Cerebellar cortex (tissue), 1 donor: Measurements from ENCODE around the gene ATP8A1.
"Not testable (repeated sequence)": the region's sequence is repeated elsewhere in the genome, so short reads cannot be mapped to it uniquely, and the experiment has no call there.

Experiments used
- DNase-seq: peaks from one replicate; pipeline ENCODE4 v3.0.0-alpha.2; 2015; ENCODE audit warnings: low spot score

Gene ATP8A1

DNA sequence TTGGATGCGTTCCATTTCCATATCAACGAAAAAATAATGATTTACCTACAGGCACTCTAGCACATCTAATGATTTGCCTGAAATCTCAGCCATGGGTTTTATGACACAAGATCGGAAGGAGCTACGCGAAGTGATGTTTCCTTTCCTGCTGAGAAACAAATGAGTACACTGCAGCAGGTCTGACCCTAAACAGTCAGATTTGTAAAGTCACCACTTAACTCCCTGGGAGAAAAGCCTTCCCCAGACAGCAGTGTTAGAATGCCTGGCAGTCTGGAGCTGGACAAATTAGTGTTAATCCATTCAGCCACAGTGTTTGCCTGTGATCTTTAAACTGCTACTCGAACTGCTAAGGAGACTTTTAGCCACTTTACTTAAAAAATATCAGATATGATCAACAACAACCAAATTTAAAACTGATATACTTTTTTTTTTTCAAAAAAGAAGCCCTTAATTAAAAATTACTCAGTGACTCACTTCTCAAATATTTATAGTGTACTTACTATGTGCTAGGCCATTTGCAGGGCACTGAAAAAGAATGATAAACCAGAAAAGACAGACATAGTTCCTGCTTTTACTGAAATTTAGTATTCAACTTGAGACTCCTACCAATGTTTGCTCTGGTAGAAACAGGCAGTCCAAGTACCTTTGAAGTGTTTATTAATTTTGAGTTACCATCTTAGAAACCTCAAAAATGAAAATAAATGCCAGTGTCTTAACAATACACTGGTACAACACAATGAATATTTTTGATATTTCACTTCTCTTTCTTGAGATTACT lies 155.1 kb downstream of the ATP8A1 start:
- DNase-seq = peak; percentile 55

DNA sequence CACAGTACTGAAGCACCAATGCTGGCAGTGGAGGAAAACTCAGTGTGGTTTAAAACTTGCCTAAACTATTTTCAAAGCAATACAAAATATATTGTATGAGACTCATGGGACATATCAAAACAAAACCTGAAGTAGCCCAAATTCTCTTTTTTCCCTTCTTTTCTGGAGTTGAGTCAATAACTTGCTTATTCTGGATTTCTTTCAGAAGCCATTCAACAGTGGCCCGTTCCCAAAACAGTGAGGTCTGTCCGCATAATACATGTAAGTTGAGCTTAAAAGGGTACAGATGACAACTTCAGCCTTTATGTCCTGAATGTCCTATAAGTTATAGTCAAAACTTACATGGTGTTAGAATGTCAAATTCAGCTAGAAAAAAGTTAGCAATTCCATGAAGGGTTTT lies 158.9 kb downstream of the ATP8A1 start:
- DNase-seq = no peak

DNA sequence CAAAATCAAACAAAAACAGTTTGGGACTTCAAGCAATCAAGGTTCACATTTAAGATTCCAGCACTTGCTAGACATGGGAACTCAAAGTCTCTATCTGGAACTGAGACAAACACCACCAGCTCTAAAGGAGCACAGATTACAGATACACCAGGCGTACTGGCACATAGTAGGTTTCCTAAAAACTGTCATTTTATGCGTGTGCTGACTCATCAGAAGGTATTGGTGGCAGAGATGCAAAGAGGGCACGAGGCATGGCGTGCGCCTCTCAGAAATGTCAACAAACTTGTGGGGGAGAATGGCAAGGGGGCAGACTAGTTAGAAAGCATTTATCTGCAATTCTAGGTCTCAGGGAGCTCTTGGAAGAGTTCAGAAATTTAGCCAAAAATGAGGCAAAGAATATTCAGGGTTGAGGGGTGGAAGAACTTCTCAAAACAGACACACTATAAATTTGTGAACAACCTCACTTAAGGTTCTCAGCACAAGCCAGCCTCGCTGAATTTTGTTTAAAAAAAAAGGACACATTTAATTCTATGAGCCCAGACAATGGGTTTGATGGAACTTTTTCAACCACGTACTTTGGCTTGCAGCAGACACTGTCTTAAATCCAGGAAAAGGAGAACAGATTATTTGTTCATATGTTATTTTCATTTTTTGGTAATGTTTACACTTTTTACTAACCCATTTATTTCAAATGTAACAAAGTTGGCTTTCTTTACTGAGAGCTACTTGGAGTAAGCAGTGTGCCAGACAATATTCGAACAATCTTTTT lies 159.6 kb downstream of the ATP8A1 start:
- DNase-seq = no peak

DNA sequence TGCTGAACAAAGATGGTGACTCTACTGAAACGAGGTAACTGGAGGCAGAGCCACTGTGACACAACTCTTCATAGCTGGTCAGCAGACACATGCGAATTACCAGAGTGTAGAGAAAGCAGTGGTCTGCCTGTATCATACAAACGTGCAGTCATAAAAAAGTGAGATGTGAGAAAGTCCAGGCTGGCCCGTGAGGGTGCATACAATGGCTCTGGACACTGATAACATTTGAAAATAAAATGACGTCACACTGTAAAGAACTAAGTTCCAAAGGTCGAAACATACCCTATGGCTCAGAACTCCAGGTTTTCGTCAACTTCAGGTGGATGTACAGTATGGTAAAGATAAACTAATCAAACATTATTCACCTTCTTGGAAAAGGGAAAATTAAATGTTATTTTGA lies 163.9 kb downstream of the ATP8A1 start:
- no peak for DNase-seq

DNA sequence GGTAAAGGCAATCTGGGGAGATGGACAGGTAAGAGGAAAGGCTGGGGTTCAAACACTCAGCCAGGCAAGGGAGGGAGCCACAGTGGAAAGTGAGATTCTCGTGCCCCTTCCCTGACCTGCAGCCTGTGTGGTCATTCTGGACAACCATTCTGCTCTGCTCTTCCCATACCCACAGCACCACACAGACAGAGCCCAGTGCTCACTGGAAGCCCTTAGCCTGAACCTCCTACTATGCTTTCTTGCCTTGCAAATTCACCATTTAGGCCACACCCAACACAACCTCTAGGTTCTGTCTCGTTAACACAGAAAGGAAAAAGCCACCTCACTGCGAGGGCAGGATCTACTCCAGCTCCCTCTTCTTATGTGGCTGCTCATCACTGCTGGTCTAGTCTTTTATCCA lies 166.9 kb downstream of the ATP8A1 start:
- DNase-seq = no peak

DNA sequence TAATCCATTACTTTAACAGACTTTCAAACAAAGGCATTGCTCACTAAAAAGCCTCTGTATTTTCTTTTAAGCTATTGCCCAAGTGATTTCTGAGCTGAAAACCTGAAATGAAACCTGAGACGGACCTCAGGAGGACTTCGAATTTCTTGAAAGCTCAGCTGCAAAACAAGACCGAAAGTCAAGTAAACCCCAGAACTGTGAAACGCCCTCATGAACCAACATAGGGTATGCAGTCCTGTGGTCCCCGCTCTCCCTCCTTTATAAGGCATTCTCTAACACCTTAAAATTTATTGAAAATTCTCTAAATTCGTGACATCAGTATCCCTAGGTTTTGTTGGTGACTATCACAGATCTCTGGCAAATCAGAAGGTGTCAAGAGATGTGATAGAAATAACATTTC lies 167.8 kb downstream of the ATP8A1 start:
- DNase-seq = no peak

DNA sequence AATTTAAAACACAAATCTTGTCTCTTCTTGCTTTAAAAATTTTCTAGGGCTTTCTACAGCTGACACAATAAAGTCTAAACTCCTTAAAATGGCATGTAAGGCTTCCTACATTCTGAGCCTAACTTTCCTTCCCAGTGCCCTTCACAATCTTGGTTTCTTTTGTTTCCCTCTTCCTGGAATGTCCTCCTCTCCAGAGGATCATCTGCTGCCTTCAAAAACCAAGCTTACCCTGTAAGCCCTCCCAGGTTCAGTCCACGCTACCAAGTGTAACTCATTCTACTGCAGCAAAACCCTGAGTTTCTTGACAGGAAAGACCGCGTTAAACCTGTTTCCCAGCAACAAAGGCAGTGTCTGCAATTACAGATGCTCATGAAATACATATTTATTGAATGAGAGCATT lies 168.4 kb downstream of the ATP8A1 start:
- DNase-seq = no peak

DNA sequence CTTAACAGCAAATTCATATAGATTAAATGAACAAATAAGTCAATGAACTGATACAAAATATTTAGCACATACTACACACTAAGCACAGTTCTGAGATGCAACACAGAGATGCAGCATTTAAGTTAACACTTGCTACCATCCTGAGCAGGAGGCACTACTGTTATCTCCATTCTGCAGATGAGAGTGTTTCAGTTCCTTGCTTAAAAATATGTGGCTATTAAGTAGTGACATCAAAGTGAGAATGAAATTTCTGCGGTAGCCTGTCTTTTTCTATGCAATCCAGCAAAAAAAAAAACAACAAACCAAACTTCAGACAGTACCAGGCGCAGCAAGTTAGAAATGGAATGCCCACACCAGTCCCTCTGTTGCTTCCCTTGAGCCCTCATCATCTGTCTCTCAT lies 168.8 kb downstream of the ATP8A1 start:
- no peak for DNase-seq

DNA sequence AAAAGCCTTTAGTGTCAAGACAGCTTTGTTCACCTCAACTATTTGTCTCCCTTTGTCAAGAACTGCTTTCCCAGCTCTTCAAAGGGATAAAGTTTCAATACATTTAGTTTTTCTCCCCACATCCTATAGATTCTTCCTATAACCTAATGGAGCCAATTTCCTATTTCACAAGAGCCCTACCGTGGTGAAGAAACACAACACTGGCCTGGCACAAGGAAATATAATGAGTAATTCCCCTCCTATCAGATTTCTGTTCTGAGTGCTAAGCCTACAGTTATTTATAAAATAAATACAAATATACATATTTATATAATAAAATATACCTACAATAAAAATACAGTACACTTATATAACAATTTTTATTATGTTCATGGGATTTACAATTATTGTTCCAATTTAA lies 169.7 kb downstream of the ATP8A1 start:
- no peak for DNase-seq

DNA sequence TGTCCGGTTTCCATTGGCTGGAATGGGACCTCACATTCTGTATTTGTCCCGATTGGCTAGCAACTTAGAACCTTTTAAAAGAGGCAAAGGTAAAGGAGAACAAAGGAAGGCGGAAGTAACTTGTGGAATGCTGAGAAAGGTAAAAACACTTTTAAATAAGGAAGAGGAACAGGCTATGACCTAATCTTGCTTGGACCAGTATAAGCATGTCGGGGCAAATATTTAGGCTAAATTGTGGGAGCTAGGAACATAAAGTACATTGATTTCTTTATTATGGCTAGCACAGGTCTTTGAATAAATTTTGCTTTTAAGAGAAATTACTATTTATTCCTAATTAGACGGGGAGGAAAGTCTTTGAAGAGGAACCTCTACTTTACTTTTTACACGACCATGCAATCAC lies 170.7 kb downstream of the ATP8A1 start:
- DNase-seq = not testable (repeated sequence)

DNA sequence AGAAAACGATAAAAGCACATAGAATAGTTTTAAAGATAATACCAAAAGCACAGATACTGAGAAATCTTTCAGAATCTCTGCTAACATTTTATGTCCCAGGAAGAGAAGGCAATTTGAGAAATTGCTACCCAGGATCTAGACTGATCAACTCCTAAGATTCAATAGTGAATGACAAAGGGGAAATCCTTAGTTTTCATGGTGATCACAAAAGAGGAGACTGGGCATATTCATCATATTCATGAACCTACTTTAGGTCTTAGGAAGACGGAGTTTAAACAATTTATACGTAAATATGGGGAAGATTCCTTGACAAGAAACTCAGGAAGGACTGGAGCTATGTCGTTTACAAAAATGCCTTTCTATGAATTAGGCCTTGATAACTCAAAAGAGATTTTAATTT lies 172.3 kb downstream of the ATP8A1 start:
- no peak for DNase-seq

DNA sequence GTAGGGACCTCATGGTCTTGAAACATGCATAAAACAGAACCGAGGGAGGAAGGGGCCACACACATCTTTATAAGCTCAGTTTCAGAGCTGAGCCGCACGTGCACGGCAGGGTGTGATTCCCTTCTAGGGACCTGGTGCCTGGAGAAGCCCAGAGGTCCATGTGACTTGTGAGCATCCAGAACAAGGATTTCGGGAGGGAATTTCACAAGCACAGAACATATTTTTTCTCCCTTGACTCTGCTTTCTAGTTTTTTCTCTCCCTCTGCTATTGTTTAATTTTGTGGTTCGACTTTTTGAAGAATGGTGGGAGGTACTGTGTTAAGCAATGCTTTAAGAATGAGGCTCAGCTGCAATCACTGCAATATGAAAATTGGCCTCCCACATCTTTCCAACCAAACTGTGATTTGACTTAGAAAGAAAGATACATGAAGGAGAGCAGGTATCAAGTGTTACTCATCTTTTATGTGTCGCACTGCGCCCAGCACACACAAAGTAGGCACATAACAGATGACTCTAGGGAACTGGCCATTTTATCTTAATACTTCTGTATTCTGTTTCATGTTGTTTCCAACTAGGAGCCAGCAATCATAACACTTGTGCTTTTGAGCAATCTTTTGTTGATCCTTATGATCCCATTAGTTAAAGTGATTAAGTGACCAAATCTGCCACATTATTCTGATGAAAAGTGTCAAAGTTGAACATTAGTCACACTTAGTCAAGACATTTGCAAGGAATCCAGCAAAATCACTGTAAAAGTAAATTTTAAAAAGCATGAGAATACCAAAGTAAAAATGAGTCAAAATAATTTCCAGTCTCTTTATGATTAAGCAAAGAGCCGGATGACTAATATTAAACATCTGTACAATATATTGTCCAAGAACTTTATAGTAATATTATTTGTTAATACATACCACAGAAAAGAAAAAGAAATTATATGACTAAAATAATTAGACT lies 173.2 kb downstream of the ATP8A1 start:
- DNase-seq = no peak

DNA sequence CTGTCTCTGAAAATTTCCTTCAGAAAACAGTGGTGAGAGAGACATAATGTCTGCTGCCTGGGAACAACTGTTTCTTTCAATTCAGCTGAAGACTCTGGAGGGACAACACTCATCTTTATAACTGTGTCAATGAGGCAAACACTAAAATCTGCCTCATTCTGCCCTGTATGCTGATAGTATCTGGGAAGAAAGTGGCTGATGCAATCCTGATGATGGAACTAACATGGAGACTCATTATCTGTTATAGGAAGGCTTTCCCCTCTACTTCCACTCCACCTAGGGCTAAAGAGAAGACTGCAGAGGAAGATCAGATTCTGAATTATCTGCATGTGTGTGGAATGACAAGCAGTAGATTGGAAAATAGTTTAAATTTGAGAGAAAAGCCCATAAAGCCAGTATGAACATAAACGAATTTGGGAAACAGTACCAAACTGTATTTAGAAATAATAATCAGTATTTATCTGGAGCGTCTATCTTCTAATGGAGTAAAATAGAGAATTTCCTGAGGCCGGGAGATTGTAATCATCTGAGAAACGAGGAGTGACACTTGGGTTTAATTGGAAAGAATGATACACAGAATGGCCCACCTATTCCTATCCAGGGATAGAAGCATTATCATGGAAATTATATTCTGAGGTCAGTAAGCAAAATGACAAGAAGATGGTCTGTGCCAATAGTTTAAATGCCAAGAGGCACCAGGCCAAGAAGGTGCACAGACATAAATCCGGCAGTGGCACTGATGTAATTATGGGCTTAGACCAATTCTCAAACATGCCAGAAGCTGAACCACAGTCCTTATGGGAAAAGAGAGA lies 174.2 kb downstream of the ATP8A1 start:
- DNase-seq = peak; percentile 77

DNA sequence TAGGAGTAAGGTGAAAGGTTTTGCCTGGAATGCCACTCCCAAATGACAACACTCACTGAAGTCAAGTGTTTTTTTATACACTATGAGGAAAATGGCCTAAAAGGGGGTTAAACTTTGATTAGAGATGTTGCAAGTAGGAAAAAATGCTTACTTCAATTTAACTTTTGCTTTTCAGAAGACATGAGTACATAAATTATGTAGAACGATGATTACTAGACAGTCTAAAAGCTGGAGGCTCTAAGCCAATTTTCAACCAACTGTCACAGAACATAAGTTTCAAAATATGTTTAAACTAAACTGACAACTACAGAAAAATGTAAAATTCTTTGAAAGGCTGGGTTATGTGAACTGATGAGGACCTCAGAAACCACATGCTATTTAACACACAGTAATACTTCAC lies 176.2 kb downstream of the ATP8A1 start:
- no peak for DNase-seq

DNA sequence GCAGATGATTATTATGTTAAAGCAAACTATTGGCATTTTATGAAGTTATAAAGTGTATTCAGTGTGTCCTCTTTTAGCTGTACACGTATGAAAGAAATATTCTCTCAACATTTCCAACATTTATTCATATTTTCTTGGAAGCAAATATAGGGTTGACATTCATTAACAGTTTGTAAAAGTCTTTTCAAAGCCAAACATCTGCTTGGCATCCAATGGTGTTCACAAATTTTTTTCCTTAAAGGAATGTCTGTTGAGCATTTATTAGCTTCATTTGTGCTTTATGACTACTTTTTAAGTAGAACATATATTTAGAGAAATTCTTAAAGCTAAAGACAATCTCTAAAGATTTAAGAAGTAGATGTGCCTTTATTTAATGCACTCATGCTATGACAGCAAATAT lies 176.6 kb downstream of the ATP8A1 start:
- no peak for DNase-seq

DNA sequence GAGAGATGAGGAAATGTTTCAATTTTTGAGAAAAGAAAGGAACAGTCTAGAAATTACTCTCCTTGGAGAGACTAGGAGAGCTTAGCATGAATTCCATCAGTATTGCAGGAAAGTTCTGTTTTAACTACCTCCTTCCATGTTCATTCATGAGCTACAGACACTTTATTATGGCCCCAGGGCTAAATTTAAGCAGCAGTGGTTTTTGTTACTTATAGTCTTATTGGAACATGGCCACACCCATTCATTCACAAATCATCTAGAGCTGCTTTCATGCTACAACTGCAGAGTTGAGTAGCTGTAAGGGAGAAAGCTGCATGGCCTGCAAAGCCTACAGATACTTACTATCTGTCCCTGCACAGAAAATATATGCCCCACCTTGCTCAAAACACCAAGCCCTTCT lies 178.0 kb downstream of the ATP8A1 start:
- no peak for DNase-seq

DNA sequence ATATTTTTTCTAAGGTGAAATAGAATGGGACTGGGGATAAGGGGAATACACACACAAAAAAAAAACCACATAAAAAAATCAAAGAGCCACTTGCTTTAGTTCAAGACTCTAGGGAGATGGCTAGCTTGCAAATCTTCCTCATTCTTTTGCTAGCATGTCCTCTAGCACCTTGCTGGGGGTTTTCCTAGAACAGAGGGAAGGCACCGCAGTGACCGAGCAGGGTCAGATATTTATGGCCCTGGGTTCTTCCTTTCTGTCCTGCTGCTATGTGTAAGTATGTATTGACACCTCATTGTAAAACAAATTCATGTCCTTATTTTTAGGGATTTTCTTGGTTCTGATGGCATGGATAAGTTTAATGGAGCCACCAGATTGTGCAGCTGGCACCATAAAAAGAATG lies 178.4 kb downstream of the ATP8A1 start:
- DNase-seq = no peak

DNA sequence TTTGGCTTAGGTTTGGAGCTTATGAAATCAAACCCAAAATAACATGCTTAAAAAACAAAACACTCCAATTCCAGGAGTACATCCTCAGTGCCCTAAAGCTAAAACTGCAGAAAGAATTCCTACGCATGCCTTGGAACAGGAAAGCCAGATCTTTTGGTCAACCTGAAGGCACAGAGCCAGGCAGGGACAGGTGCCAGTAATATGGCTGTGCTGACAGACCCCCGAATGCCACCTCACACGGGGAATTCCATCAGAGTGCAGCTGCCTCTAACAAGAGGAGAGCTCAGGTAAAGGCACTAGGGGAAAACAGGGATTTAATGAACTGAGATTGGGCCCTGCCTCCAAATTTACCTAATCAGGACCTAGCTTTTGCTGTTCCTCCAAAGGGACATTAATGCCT lies 182.5 kb downstream of the ATP8A1 start:
- peak; percentile 8 for DNase-seq

DNA sequence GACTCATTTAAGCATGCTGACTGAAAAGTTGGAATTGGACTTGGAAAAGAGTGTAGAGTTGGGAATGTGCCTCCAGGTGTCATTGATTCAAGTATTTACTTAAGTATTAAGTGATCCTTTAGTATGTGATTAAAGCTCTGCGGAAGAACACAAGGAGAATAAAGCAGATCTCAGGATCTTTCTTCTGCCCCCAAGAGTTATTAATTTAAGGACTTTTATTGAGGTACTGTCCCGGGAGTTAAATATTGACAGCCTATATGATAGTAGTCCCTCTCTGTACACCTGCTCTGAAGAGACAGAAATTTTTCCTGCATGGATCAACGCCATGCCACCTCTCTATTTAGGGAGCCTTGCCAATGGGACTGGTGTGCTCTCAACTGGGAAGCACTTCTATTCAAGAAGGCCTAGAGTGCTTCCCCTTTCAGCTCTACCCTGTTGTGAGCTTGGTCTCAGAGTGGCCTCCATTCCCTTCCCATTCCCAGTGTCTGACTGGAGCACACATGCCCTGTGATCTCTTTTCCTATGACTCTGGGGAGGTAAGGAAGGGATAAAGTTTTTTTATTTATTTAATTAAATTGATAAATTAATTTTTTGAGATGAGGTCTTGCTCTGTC lies 183.7 kb downstream of the ATP8A1 start:
- no peak for DNase-seq

DNA sequence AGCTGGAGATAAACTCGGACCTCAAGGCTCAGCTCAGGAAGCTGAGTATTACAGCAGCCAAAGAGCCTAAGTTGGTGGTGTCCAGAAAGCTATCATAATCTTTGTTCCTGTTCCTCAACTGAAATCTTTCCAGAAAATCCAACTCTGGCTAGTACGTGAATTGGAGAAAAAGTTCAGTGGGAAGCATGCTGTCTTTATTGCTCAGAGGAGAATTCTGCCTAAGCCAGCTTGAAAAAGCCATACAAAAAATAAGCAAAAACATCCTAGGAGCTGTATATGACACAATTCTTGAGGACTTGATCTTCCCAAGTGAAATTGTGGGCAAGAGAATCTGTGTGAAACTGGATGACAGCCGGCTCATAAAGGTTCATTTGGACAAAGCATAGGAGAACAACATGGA lies 185.0 kb downstream of the ATP8A1 start:
- no peak for DNase-seq

DNA sequence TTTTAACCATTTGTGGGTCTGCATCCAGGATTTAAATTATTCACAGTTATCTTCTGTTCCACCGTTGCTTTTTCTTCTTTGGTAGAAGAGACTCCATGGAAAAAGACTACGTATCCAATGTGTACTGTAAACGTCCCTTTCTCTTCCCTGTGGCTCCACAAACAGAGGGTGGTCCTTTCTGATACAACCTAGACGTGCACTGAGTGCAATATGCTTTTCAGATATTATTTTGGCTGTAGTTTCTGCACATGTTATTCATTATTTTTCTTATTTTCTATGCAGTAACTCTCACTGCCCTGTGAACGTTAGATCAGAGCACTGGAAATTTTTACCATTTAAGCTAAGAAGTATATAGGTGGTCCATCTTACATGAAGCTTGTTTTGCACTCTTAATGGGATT lies 186.9 kb downstream of the ATP8A1 start:
- DNase-seq = no peak
